Activated T-cell treated with anti-CD3 and anti-CD28 coated beads, Interleukin-2, amount 50 U/mL, for 4 hours (primary cell): ENCODE data around the gene MOB2. TPM values are rescaled to one million over a fixed set of nuclear protein-coding genes. Genes with fewer than 3 reads are reported as not detected.
A peak's percentile ranks its signal among the peaks of the same experiment; 100 is the strongest.

Source experiments
- ATAC-seq, 2 donors: fragments of 200-7000 bp; cut with Tn5 transposase; one replicate each; pipeline ENCODE4 v1.10.0; 2021
- DNase-seq: peaks from one replicate; pipeline ENCODE4 v3.0.0-alpha.2; 2020
- H3K27me3 Mint-ChIP-seq: one replicate; pipeline ENCODE4 v1.8.0; 2021; ENCODE audit warnings: low read depth, mixed read lengths
- H3K36me3 Mint-ChIP-seq: one replicate; pipeline ENCODE4 v1.8.0; 2022; ENCODE audit warnings: mixed read lengths; ENCODE audit not compliant: insufficient read depth
- H3K4me1 Mint-ChIP-seq: one replicate; pipeline ENCODE4 v1.8.0; 2021; ENCODE audit warnings: low read depth, mixed read lengths
- H3K4me3 Mint-ChIP-seq: one replicate; pipeline ENCODE4 v1.8.0; 2021; ENCODE audit warnings: mild to moderate bottlenecking, moderate library complexity, mixed read lengths
- H3K9me3 Mint-ChIP-seq: one replicate; pipeline ENCODE4 v1.8.0; 2021; ENCODE audit warnings: mixed read lengths
- total RNA-seq, 3 donors: library from RNA; stranded (reverse); gene quantifications; one replicate each; pipeline ENCODE4 v1.2.1, GENCODE V29; 2021

Gene MOB2
- total RNA-seq, 3 donors from 2014 or later, result 17.7 to 20.1 (median 18.2) TPM

GRCh38 chr11:1448882-1449281, 37.7 kb downstream of the MOB2 start:
- Mint-ChIP-seq H3K36me3 (no peaks in the 10 kb centered on the region), H3K27me3 (no peaks in the 10 kb centered on the region), H3K4me1 (no peaks in the 10 kb centered on the region), H3K9me3 (no peaks in the 10 kb centered on the region), H3K4me3 (no peak overlapping the region)
- no peak for DNase-seq
- no peak for ATAC-seq

GRCh38 chr11:1447845-1448825, 38.4 kb downstream of the MOB2 start:
- ATAC-seq, result no peak

GRCh38 chr11:1446623-1447022, 40.0 kb downstream of the MOB2 start:
- H3K4me3 Mint-ChIP-seq, result no peak overlapping the region
- no peaks in the 10 kb centered on the region for H3K4me1 Mint-ChIP-seq
- no peaks in the 10 kb centered on the region for H3K9me3 Mint-ChIP-seq
- H3K27me3 Mint-ChIP-seq, result no peaks in the 10 kb centered on the region
- DNase-seq (no peak), ATAC-seq (no peak)
- no peaks in the 10 kb centered on the region for H3K36me3 Mint-ChIP-seq

More at GRCh38 chr11:1447845-1448825, 38.4 kb downstream of the MOB2 start:
- Mint-ChIP-seq H3K9me3 (no peaks in the 10 kb centered on the region), H3K4me1 (no peaks in the 10 kb centered on the region), H3K4me3 (no peak overlapping the region), H3K27me3 (no peaks in the 10 kb centered on the region), H3K36me3 (no peaks in the 10 kb centered on the region)
- DNase-seq, result no peak

DNA sequence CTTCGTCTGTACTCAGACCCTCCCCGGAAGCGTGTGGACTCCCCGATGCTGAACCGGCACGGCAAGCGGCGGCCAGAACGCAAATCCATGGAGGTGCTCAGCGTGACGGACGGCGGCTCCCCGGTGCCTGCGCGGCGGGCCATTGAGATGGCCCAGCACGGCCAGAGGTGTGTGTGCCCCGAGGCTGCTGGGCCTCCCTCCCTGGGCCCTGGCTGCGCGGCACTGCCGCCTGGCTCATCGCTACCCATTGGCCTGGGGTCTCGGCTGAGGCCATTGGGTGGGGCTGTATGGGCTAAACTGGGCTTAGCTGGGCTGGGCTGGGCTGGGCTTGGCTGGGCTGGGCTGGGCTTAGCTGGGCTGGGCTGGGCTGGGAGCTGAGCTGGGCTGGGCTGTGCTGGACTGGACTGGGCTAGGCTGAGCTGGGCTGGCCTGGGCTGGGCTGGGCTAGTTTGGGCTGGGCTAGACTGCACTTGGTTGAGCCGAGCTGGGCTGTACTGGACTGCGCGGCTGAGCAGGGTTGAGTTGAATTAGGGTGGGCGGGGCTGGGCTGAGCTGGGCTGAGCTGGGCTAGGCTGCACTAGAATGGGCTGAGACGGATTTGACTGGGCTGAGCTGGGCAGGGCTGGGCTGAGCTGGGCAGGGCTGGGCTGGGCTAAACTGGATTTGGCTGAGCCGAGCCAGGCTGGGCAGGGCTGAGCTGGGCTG, 40.7 kb downstream of the MOB2 start:
- no peak for DNase-seq
- Mint-ChIP-seq H3K4me3 (no peak overlapping the region), H3K27me3 (no peaks in the 10 kb centered on the region), H3K9me3 (no peaks in the 10 kb centered on the region), H3K4me1 (no peaks in the 10 kb centered on the region), H3K36me3 (no peaks in the 10 kb centered on the region)
- ATAC-seq, result no peak

GRCh38 chr11:1444823-1445422, 41.7 kb downstream of the MOB2 start:
- DNase-seq, result no peak
- Mint-ChIP-seq H3K9me3 (no peaks in the 10 kb centered on the region), H3K27me3 (no peaks in the 10 kb centered on the region), H3K36me3 (no peaks in the 10 kb centered on the region), H3K4me1 (no peaks in the 10 kb centered on the region), H3K4me3 (no peak overlapping the region)
- no peak for ATAC-seq

DNA sequence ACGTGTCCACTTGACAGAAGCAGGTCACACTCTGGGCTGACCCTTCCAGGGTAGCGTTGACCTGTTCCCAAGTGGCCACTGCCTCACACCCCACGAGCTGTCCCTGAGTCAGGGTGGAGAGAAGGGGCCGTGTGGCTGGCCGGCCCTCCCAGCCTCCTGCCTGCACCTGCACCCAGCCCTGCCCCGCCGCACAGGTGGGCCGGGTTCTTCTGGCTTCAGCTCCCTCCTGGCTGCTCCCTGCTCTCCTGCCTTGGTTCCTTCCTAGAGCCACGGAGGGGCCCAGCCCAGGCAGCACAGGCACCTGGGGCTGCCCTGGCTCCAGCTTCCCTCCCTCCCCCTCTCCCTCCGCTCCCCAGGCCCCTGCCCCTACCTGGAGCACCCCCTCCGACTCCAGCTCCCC, 42.3 kb downstream of the MOB2 start:
- no peaks in the 10 kb centered on the region for H3K36me3 Mint-ChIP-seq
- ATAC-seq, result no peak
- no peak for DNase-seq
- no peaks in the 10 kb centered on the region for H3K4me1 Mint-ChIP-seq
- peaks cover 2% of the 10 kb centered on the region for H3K27me3 Mint-ChIP-seq
- no peak overlapping the region for H3K4me3 Mint-ChIP-seq
- no peaks in the 10 kb centered on the region for H3K9me3 Mint-ChIP-seq

GRCh38 chr11:1443737-1444136, 42.8 kb downstream of the MOB2 start:
- H3K27me3 Mint-ChIP-seq, result peaks cover 2% of the 10 kb centered on the region
- no peak overlapping the region for H3K4me3 Mint-ChIP-seq
- H3K4me1 Mint-ChIP-seq, result no peaks in the 10 kb centered on the region
- DNase-seq, result no peak
- no peaks in the 10 kb centered on the region for H3K9me3 Mint-ChIP-seq
- peak in 1 of 2 donors; percentile 16 for ATAC-seq
- H3K36me3 Mint-ChIP-seq, result no peaks in the 10 kb centered on the region

GRCh38 chr11:1442807-1443366, 43.7 kb downstream of the MOB2 start:
- H3K36me3 Mint-ChIP-seq, result no peaks in the 10 kb centered on the region
- H3K4me1 Mint-ChIP-seq, result no peaks in the 10 kb centered on the region
- peaks cover 2% of the 10 kb centered on the region for H3K27me3 Mint-ChIP-seq
- DNase-seq (no peak), ATAC-seq (no peak)
- H3K9me3 Mint-ChIP-seq, result no peaks in the 10 kb centered on the region
- no peak overlapping the region for H3K4me3 Mint-ChIP-seq

DNA sequence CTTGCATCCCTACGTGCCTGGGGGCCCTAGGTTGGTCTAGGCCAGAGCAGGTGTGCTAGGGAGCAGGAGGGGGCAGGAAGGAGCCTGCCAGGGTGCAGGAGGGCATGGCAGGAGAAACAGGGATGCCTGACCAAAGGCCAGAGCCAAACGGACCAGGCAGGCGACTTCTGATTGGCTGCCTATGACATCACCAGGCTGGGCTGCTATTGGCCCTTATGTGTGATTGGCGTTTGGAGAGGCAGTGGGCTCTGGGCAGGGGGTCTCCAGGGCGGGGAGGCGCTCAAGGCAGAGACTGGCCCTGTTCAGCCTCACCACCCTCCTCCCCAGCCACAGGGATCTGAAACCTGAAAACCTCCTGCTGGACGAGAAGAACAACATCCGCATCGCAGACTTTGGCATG, 44.4 kb downstream of the MOB2 start:
- H3K36me3 Mint-ChIP-seq, result no peaks in the 10 kb centered on the region

DNA sequence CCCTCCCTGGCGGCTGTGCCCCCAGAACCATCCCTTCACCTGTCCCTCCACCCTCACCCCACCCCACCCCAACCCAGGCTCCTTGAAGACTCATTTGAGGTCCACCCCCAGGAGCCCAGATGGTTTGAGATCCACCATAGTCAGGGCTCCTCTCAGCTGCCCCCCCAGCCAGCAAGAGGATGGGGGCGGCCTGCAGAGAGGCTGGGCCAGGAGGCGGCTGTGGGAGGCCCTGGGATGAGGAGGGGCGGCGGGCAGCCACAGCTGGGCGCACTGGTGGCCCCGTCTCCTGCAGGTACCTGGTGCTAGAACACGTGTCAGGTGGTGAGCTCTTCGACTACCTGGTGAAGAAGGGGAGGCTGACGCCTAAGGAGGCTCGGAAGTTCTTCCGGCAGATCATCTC, 46.1 kb downstream of the MOB2 start:
- no peak for ATAC-seq
- Mint-ChIP-seq H3K27me3 (peaks cover 2% of the 10 kb centered on the region), H3K36me3 (no peaks in the 10 kb centered on the region), H3K9me3 (no peaks in the 10 kb centered on the region), H3K4me1 (no peaks in the 10 kb centered on the region), H3K4me3 (no peak overlapping the region)
- no peak for DNase-seq

More for the DNA sequence above, 44.4 kb downstream of the MOB2 start:
- Mint-ChIP-seq H3K4me1 (no peaks in the 10 kb centered on the region), H3K4me3 (no peak overlapping the region), H3K27me3 (peaks cover 2% of the 10 kb centered on the region), H3K9me3 (no peaks in the 10 kb centered on the region)
- ATAC-seq, result no peak
- no peak for DNase-seq

- DNase-seq (no peak), ATAC-seq (no peak)
- Mint-ChIP-seq H3K27me3 (peaks cover 2% of the 10 kb centered on the region), H3K36me3 (no peaks in the 10 kb centered on the region), H3K4me3 (no peak overlapping the region), H3K9me3 (no peaks in the 10 kb centered on the region), H3K4me1 (no peaks in the 10 kb centered on the region)
Measured at GRCh38 chr11:1440066-1440465, 46.5 kb downstream of the MOB2 start.

DNA sequence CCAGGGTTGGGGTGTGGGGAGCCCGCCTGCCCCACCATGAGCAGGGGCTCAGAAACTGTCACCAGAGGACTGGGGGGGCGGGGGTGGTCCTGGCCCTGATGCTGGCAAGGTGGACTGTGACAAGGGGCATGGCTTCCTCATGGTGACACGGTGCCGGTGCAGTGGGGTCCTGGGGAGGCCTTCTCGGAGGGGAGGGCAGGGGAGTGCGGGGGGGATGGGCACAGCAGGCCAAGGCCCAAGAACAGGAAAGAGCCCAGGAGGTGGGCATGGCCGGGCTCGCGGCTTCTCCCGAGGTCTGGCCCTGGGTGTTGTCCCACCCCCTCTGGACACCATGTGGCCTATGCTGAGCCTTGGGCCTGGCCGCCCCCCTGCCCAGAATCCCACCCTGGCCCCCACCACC, 47.2 kb downstream of the MOB2 start:
- Mint-ChIP-seq H3K4me3 (no peak overlapping the region), H3K36me3 (no peaks in the 10 kb centered on the region), H3K9me3 (no peaks in the 10 kb centered on the region), H3K27me3 (peaks cover 3% of the 10 kb centered on the region), H3K4me1 (no peaks in the 10 kb centered on the region)
- ATAC-seq (no peak), DNase-seq (no peak)

GRCh38 chr11:1438967-1439330, 47.6 kb downstream of the MOB2 start:
- ATAC-seq (no peak), DNase-seq (no peak)
- Mint-ChIP-seq H3K4me1 (no peaks in the 10 kb centered on the region), H3K4me3 (no peak overlapping the region), H3K36me3 (no peaks in the 10 kb centered on the region), H3K9me3 (no peaks in the 10 kb centered on the region), H3K27me3 (peaks cover 3% of the 10 kb centered on the region)

GRCh38 chr11:1438261-1438966, 48.2 kb downstream of the MOB2 start:
- no peaks in the 10 kb centered on the region for H3K9me3 Mint-ChIP-seq
- DNase-seq (no peak), ATAC-seq (no peak)
- H3K4me1 Mint-ChIP-seq, result no peaks in the 10 kb centered on the region
- H3K27me3 Mint-ChIP-seq, result peaks cover 3% of the 10 kb centered on the region
- H3K4me3 Mint-ChIP-seq, result no peak overlapping the region
- no peaks in the 10 kb centered on the region for H3K36me3 Mint-ChIP-seq
